Adipocyte (in vitro differentiated cells): ENCODE results near the gene CACNG4.
"Not testable (repeated sequence)": the region's sequence is repeated elsewhere in the genome, so short reads cannot be mapped to it uniquely, and the experiment has no call there.

Experiments used
- DNase-seq: peaks from one replicate; pipeline ENCODE4 v3.0.0-alpha.2; 2015; ENCODE audit warnings: low read depth
- H3K27me3 ChIP-seq: replicated peaks from 2 replicates; pipeline ENCODE4 v1.7.0; 2013; ENCODE audit warnings: mild to moderate bottlenecking, low read length, moderate library complexity; ENCODE audit not compliant: control insufficient read depth, insufficient read depth
- H3K36me3 ChIP-seq: 2 replicates; pipeline ENCODE4 v1.7.0; 2013; ENCODE audit warnings: low read length, mild to moderate bottlenecking, moderate library complexity; ENCODE audit not compliant: control insufficient read depth, insufficient read depth, severe bottlenecking
- H3K4me1 ChIP-seq: 2 replicates; pipeline ENCODE4 v1.7.0; 2013; ENCODE audit warnings: mild to moderate bottlenecking, low read length, moderate library complexity; ENCODE audit not compliant: control insufficient read depth, insufficient read depth
- H3K4me3 ChIP-seq: 2 replicates; pipeline ENCODE4 v1.7.0; 2013; ENCODE audit warnings: mild to moderate bottlenecking, low read length, moderate library complexity
- H3K9ac ChIP-seq: 2 replicates; pipeline ENCODE4 v1.7.0; 2013; ENCODE audit warnings: mild to moderate bottlenecking, low read length, moderate library complexity
- H3K9me3 ChIP-seq: 2 replicates; pipeline ENCODE4 v1.7.0; 2013; ENCODE audit warnings: mild to moderate bottlenecking, low read length, moderate library complexity; ENCODE audit not compliant: control insufficient read depth

CACNG4 gene

DNA sequence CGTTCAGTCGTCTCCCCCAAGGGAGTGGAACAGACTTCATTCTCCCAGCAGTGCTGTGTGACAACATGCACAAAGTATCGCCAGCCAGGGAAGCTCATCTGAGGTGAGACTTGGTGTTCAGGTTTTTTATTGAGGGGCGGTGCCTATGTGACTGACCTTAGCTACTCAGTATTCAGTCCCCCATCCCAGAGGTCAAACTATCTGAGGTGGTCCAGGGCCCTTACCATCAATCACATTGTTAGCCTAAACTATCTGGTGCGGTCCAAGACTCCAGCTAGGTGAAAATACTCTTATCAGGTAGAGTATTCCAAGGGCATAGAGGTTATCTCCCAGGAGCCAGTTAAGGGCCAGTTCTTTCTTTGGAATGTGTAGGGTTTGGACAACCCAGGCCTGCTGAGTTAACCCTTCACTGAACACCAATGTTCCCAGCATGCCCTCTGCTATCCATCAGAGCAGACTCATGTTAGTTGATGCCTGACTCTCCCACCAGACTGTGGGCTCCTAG, 74.4 kb downstream of the CACNG4 start:
- Histone ChIP-seq H3K4me3 (no peak overlapping the region), H3K27me3 (peaks cover 66% of the 10 kb centered on the region), H3K36me3 (no peaks in the 10 kb centered on the region), H3K4me1 (no peaks in the 10 kb centered on the region), H3K9me3 (peaks cover 6% of the 10 kb centered on the region), H3K9ac (no peak overlapping the region)
- no peak for DNase-seq

DNA sequence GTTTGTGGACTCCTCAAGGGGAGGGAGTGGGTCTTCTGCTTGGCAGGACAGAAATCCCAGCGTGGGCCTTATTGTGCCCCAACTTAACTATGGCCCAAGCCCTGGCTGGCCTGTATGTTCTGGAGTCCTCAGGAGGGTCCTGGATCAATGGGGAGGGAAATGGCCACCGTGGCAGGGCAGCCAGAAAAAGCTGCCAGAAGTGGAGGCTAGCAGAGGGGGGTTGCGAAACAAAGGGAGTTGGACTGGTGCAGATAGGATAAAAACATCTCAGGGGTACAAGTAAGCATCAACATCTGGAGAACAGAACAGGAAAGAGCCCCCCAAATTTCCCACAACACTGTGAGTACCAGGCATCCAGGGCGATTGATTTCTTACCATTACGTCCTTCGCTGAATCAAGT, 76.1 kb downstream of the CACNG4 start:
- no peak for DNase-seq
- H3K9ac ChIP-seq = no peak overlapping the region
- no peaks in the 10 kb centered on the region for H3K4me1 ChIP-seq
- H3K27me3 ChIP-seq = peaks cover 65% of the 10 kb centered on the region
- H3K4me3 ChIP-seq = no peak overlapping the region
- H3K36me3 ChIP-seq = no peaks in the 10 kb centered on the region
- no peaks in the 10 kb centered on the region for H3K9me3 ChIP-seq

DNA sequence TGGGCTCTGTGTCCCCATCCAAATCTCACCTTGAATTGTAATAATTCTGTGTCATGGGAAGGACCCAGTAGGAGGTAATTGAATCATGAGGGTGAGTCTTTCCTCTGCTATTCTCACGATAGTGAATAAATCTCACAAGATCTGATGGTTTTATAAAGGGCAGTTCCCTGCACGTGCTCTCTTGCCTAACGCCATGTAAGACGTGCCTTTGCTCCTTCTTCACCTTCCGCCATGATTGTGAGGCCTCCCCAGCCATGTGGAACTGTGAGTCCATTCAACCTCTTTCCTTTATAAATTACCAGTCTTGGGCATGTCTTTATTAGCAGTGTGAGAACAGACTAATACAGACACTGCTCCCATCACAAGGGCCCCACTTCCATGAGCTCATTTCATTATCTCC, 76.6 kb downstream of the CACNG4 start:
- not testable (repeated sequence) for H3K9ac ChIP-seq, H3K4me1 ChIP-seq, DNase-seq, H3K4me3 ChIP-seq, H3K36me3 ChIP-seq, H3K9me3 ChIP-seq
- H3K27me3 ChIP-seq = peaks cover 69% of the 10 kb centered on the region

DNA sequence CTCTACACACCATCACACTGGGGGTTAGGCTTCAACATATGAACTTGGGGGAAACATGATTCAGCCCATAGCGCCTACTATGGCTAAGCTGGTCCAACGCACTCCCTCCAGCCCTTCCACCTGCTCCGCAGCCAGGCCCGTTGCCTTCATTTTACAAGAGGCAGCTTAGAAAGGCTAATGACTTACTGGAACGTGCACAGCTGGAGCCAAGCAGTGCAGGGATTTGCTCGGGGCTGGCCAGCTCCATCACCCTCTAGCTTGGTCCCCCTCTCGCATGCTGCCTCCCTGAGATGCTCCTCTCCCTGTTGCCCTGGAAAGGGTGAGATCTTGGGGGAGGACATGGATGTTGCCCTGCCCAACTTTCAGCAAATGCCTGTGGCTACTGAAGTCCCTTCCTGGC, 77.0 kb downstream of the CACNG4 start:
- no peaks in the 10 kb centered on the region for H3K36me3 ChIP-seq
- no peak overlapping the region for H3K9ac ChIP-seq
- H3K4me1 ChIP-seq = no peaks in the 10 kb centered on the region
- no peak overlapping the region for H3K4me3 ChIP-seq
- H3K27me3 ChIP-seq = peaks cover 71% of the 10 kb centered on the region
- DNase-seq = no peak
- no peaks in the 10 kb centered on the region for H3K9me3 ChIP-seq

DNA sequence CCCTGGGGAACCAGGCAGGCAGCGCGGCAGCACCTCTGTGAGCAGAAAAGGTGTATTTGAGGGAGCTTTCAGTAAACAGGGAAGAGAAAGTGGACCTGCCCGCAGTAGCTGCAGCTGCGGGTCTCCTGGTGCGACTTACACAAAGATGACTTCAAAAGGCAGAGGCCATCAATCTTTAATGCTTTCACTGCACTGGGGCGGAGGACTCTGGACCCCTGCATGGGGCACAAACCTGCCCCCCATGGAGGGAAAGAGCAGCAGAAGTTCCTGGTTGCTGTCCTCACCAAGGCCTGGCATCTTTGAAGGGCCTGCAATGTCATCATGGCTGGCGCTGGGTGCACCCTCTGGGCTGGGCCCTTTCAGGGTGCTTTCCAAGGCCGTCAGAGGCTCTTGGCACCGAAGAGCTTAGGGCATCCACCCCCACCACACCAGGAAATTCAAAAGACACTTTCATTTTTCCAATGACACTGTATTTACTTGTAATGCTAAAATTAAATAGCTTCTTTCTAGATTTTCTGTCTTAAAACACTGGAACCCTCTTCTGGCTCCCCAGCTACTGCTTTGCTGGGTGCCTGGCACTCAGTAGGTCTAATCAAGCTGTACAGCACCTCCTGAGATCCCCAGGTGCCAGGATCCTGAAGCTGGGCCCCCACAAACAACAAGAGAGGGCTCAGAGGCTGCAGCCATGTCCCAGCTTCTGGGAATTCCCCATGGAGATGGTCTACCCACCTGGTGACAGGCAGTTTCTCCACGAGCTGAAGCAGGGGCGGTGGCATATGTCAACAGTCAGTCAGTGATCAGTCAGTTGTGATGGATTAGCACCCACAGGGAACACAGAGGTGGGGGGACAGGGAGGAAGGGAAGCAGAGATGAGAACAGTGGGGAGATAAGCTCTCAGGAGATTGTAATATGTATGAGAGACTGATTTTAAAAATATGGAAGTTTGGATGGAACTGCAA, 77.7 kb downstream of the CACNG4 start:
- no peak overlapping the region for H3K4me3 ChIP-seq
- no peaks in the 10 kb centered on the region for H3K36me3 ChIP-seq
- peaks cover 4% of the 10 kb centered on the region for H3K9me3 ChIP-seq
- H3K27me3 ChIP-seq = peaks cover 68% of the 10 kb centered on the region
- peaks cover 3% of the 10 kb centered on the region for H3K4me1 ChIP-seq
- no peak for DNase-seq
- no peak overlapping the region for H3K9ac ChIP-seq

DNA sequence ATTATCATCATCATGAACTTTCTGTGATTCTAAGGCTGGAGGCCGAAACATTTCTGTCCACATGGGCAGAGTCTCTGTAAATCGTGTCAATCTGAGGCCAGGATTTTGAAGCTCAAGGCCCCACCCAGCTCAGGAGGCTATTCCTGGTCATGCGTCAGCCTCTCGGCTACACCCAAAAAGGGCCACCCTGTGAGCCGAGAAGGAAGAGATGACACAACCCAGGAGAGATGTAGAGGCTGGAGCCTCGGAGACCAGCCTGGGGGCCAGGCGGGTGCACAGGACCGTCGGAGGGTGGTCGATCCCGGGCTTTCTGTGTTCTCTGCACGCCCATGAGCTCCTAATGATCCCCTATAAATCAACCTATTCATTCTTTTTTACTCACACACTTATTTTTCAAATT, 78.8 kb downstream of the CACNG4 start:
- no peak overlapping the region for H3K9ac ChIP-seq
- H3K4me1 ChIP-seq = peaks cover 3% of the 10 kb centered on the region
- peaks cover 14% of the 10 kb centered on the region for H3K9me3 ChIP-seq
- no peak for DNase-seq
- H3K4me3 ChIP-seq = no peak overlapping the region
- H3K27me3 ChIP-seq = peaks cover 66% of the 10 kb centered on the region
- H3K36me3 ChIP-seq = no peaks in the 10 kb centered on the region

DNA sequence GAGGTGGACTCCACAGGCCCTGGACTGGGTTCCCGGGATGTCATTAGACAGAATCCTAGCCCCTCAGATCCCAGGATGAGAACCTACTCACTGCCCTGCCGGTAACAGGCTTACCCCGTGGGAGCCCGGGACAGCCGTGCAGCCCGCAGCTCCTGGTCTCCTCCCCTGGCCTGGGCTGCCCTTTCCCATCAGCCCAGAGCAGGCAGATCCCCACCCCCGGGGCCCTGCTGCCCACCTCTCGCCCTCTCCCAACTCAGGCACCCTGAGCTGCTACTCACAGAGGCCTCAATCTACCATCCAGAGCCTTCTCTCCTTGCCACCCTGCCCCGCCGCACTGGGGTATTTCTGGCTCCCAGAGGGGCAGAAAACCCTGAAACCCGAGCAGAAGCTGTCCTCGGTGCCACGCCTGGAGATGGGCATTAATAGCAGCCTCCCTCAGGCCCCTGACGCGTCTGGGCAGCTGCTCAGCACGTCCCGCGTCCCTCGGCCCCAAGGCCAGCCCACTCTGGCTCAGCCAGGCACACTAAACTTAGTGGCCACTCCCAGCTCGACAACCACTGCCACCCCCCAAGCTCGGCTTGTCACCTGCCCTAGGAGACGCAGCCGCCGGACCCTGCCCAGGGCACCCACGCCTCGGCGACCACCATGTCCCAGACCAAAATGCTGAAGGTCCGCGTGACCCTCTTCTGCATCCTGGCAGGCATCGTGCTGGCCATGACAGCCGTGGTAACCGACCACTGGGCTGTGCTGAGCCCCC, 79.7 kb downstream of the CACNG4 start, which contains the start of gene CACNG1:
Gene CACNG1 (plus strand): TSS at position 539 of the 757 bp plus-strand sequence. CDS start 107 bp downstream, at position 646.
- DNase-seq = no peak
- peaks cover 59% of the 10 kb centered on the region for H3K27me3 ChIP-seq
- H3K4me3 ChIP-seq = no peak within 1 kb of the TSS
- H3K36me3 ChIP-seq = no peaks in the 10 kb centered on the region
- H3K4me1 ChIP-seq = peaks cover 3% of the 10 kb centered on the region
- no peak within 1 kb of the TSS for H3K9ac ChIP-seq
- H3K9me3 ChIP-seq = peaks cover 23% of the 10 kb centered on the region

DNA sequence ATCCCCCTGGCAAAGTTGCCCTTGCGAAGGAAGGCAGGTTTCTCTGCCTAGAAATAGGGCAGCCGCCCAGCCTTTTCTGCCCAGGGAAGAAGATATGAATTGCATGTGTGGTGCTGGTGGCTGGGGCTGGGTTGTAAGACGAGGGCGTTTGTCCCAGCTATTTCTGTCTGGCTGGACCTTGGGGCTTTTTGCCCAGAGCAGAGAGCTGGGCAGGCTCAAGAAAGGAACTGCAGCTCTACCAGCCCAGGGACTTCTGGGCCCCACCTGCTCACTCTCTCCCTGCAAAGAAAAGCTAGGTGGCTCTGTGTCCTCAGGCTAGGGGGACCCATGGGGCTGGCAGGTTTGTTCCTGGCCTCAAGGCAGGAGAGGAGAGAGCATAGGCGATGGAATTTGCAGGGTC, 80.4 kb downstream of the CACNG4 start:
- no peak for DNase-seq
- Histone ChIP-seq H3K4me1 (peaks cover 3% of the 10 kb centered on the region), H3K9ac (no peak overlapping the region), H3K9me3 (peaks cover 30% of the 10 kb centered on the region), H3K36me3 (no peaks in the 10 kb centered on the region), H3K27me3 (peaks cover 52% of the 10 kb centered on the region), H3K4me3 (no peak overlapping the region)

DNA sequence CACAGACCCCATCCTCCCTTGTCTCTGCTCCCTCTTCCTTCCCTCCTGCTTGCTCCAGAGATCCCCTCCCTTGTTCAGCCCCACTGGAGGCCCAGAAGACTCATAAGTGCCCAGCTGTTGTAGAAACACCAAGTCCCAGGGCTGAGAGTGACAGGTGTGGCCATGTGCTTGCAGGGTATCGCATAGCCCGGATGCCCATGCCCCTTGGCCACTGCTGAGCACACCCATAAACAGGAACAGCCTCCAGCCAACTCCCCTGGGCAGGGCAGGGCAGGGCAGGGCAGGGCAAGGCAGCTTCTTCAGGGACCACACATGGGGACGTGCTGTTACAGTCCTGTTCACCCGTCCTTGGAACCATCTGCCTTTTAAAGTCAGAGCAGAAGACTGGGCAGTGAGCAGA, 81.9 kb downstream of the CACNG4 start:
- Histone ChIP-seq H3K36me3 (no peaks in the 10 kb centered on the region), H3K4me3 (no peak overlapping the region)
- DNase-seq = no peak

DNA sequence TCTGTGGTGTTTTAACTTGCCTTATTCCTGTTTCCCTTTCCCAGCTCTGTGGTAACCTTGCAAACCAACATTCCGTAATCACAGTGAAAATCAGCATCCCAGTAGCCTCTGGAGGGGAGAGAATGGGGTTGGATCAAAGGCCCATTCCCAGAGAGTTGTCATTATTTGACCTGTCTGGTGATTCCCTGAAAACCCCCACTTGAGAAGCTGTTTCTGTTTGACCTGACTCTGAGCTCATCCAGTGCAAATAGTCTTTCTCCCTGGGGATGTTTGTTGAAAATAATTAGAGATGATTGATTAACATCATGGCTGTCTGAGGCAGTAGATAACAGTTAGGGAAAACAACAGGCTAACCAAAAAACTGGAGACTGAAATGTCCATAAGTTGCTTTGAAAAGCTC, 82.9 kb downstream of the CACNG4 start:
- no peaks in the 10 kb centered on the region for H3K36me3 ChIP-seq
- no peak for DNase-seq
- no peak overlapping the region for H3K4me3 ChIP-seq
- peaks cover 34% of the 10 kb centered on the region for H3K27me3 ChIP-seq
- no peak overlapping the region for H3K9ac ChIP-seq
- peaks cover 3% of the 10 kb centered on the region for H3K4me1 ChIP-seq
- peaks cover 34% of the 10 kb centered on the region for H3K9me3 ChIP-seq

More for the DNA sequence above, 81.9 kb downstream of the CACNG4 start:
- Histone ChIP-seq H3K9me3 (peaks cover 34% of the 10 kb centered on the region), H3K27me3 (peaks cover 44% of the 10 kb centered on the region), H3K4me1 (peaks cover 3% of the 10 kb centered on the region), H3K9ac (no peak overlapping the region)
